ENCODE data around the gene RSPH6A. TPM values are rescaled to one million over a fixed set of nuclear protein-coding genes. Genes with fewer than 3 reads are reported as not detected.
"Not testable (repeated sequence)": the region's sequence is repeated elsewhere in the genome, so short reads cannot be mapped to it uniquely, and the experiment has no call there.

The RSPH6A gene
- total RNA-seq, 2 donors from 2014 or later, result 0.50 to 5.2 TPM

DNA sequence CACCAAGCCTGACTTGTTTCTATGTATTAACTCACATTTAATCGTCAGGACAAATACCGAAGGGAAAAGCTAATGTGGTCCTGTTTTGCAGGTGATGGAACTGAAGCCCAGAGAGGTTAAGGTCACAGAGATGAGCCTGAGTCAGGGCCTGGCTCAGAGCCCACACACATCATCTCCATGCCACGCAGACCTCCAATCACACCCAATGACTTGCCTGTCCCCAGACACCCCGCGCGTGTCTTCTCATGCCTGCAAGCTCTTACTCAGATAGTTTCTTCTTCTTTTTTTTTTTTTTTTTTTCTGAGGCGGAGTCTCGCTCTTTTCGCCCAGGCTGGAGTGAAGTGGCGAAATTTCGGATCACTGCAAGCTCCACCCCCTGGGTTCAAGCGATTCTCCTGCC lies 62.5 kb downstream of the RSPH6A start:
- TF ChIP-seq POLR2AphosphoS5 (IDR thresholded peaks at IDR 0.05), result no peak
- no peaks in the 10 kb centered on the region for H3K27me3 ChIP-seq (replicated peaks; ENCODE audit: insufficient read depth)
- H3K4me1 ChIP-seq (replicated peaks), result no peaks in the 10 kb centered on the region
- H3K4me3 ChIP-seq, result no peak overlapping the region
- no peak for DNase-seq (ENCODE audit: low spot score)
- 93% methylated on average over 12 of the region's 12 CpGs for WGBS
- no peaks in the 10 kb centered on the region for H3K9me3 ChIP-seq
- no peak overlapping the region for H3K27ac ChIP-seq
- H3K36me3 ChIP-seq, result no peaks in the 10 kb centered on the region
- intact Hi-C loops (cut with DNase I), result no loop called here

DNA sequence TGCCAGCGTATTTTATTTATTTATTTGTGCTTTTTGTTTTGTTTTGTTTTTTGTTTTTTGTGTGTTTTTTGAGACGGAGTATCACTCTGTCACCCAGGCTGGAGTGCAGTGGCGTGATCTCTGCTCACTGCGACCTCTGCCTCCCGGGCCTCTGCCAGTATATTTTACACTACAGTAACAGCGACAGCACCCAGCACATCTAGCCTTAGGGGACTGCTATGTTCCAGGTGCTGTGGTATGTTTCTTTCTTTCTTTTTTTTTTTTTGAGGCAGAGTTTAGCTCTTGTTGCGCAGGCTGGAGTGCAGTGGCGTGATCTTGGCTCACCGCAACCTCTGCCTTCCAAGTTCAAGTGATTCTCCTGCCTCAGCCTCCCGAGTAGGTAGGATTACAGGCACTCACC lies 63.6 kb downstream of the RSPH6A start:
- H3K36me3 ChIP-seq; H3K4me3 ChIP-seq; H3K4me1 ChIP-seq (replicated peaks); intact Hi-C loops (cut with DNase I); DNase-seq (ENCODE audit: low spot score); H3K9me3 ChIP-seq; H3K27ac ChIP-seq; H3K27me3 ChIP-seq (replicated peaks; ENCODE audit: insufficient read depth): not testable (repeated sequence)
- 87% methylated on average over 10 of the region's 10 CpGs for WGBS

DNA sequence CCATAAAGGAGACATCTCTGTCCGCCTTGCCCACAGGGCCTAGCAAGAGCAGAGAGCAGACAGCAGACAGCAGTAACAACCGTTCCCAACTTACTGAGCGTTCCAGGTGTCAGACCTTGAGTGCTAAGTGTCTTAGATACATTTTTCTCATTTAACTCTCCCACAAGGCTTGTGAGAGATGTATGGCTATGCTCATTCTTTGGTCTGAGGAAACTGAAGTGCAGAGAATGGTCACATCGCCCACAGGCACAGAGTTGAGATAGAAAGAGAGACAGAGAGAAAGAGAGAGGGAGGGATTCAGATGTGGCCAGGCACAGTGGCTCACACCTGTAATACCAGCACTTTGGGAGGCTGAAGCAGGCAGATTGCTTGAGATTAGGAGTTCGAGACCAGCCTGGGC lies 67.6 kb downstream of the RSPH6A start:
- intact Hi-C loops (cut with DNase I), result no loop called here
- 68% methylated on average over 5 of the region's 5 CpGs for WGBS

DNA sequence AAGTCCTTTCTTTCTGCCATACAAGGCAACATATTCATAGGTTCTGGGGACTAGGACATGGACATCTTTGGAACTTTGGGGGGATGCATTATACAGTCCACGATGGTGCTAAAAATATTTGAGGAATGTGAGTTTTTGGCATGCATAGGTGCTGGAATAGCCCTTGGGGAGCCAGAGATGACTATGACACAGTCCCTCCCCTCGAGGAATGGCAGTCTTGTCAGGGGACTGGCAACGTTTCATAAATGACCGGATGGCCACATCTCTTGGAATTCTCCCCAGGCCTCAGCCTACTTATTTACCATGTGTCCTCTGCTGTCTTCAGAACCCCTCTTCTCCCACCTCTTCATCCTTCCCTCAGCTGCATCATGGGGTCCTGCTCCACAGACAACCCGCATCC lies 68.2 kb downstream of the RSPH6A start:
- TF ChIP-seq, protein P1, sequence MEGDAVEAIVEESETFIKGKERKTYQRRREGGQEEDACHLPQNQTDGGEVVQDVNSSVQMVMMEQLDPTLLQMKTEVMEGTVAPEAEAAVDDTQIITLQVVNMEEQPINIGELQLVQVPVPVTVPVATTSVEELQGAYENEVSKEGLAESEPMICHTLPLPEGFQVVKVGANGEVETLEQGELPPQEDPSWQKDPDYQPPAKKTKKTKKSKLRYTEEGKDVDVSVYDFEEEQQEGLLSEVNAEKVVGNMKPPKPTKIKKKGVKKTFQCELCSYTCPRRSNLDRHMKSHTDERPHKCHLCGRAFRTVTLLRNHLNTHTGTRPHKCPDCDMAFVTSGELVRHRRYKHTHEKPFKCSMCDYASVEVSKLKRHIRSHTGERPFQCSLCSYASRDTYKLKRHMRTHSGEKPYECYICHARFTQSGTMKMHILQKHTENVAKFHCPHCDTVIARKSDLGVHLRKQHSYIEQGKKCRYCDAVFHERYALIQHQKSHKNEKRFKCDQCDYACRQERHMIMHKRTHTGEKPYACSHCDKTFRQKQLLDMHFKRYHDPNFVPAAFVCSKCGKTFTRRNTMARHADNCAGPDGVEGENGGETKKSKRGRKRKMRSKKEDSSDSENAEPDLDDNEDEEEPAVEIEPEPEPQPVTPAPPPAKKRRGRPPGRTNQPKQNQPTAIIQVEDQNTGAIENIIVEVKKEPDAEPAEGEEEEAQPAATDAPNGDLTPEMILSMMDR (IDR thresholded peaks at IDR 0.05), result no peak
- TF ChIP-seq POLR2AphosphoS5 (IDR thresholded peaks at IDR 0.05), result no peak
- TF ChIP-seq POLR2A (IDR thresholded peaks at IDR 0.05), result no peak
- Histone ChIP-seq H3K36me3 (no peaks in the 10 kb centered on the region), H3K4me3 (no peak overlapping the region), H3K9me3 (no peaks in the 10 kb centered on the region), H3K4me1 (replicated peaks) (no peaks in the 10 kb centered on the region), H3K27ac (no peak overlapping the region), H3K27me3 (replicated peaks; ENCODE audit: insufficient read depth) (no peaks in the 10 kb centered on the region)
- intact Hi-C loops (cut with DNase I), result no loop called here
- no peak for DNase-seq (ENCODE audit: low spot score)
- 75% methylated on average over 5 of the region's 5 CpGs for WGBS

More for the DNA sequence above, 67.6 kb downstream of the RSPH6A start:
- no peaks in the 10 kb centered on the region for H3K4me1 ChIP-seq (replicated peaks)
- TF ChIP-seq POLR2A (IDR thresholded peaks at IDR 0.05) (no peak), POLR2AphosphoS5 (IDR thresholded peaks at IDR 0.05) (no peak)
- TF ChIP-seq, protein P1 (IDR thresholded peaks at IDR 0.05), result no peak
- no peak overlapping the region for H3K27ac ChIP-seq
- no peaks in the 10 kb centered on the region for H3K36me3 ChIP-seq
- H3K4me3 ChIP-seq, result no peak overlapping the region
- no peaks in the 10 kb centered on the region for H3K9me3 ChIP-seq
- no peaks in the 10 kb centered on the region for H3K27me3 ChIP-seq (replicated peaks; ENCODE audit: insufficient read depth)
- no peak for DNase-seq (ENCODE audit: low spot score)

Other genes with a start within 250 kb of the RSPH6A start
- gene OPA3, start 230.5 kb downstream of the RSPH6A start, total RNA-seq, result 10 to 100 TPM in 1 of 2 donors, 1 to 10 TPM in 1; 7.2 to 14.5 TPM
- 1 to 10 TPM in 1 of 2 donors, under 1 TPM in 1; 0.55 to 2.4 TPM for gene GPR4, start 213.1 kb downstream of the RSPH6A start, total RNA-seq
- 10 to 100 TPM; 47.3 to 55.6 TPM for gene EML2, start 175.9 kb downstream of the RSPH6A start, total RNA-seq
- 1 to 10 TPM; 2.6 to 4.9 TPM for gene GIPR, start 147.1 kb downstream of the RSPH6A start, total RNA-seq
- 100 to 1,000 TPM; 132 to 240 TPM for gene SNRPD2, start 123.4 kb downstream of the RSPH6A start, total RNA-seq
- 10 to 100 TPM in 1 of 2 donors, 1 to 10 TPM in 1; 5.2 to 18.4 TPM for gene QPCTL, start 122.6 kb downstream of the RSPH6A start, total RNA-seq
- gene FBXO46, start 84.4 kb downstream of the RSPH6A start, total RNA-seq, result 10 to 100 TPM; 21.8 to 26.7 TPM
- 1 to 10 TPM in 1 of 2 donors, not detected in 1; 1.8 TPM for gene MEIOSIN, start 81.9 kb downstream of the RSPH6A start, total RNA-seq
- gene SIX5, start 46.1 kb downstream of the RSPH6A start, total RNA-seq, result 10 to 100 TPM; 33.7 to 37.5 TPM
- gene DMPK, start 32.8 kb downstream of the RSPH6A start, total RNA-seq, result 10 to 100 TPM; 52.8 to 88.2 TPM
- 10 to 100 TPM; 35.5 to 96.7 TPM for gene DMWD, start 22.5 kb downstream of the RSPH6A start, total RNA-seq
- gene SYMPK, start 47.8 kb upstream of the RSPH6A start, total RNA-seq, result 100 to 1,000 TPM in 1 of 2 donors, 10 to 100 TPM in 1; 76.4 to 104 TPM
- gene FOXA3, start 49.0 kb upstream of the RSPH6A start, total RNA-seq, result 1 to 10 TPM in 1 of 2 donors, under 1 TPM in 1; 0.09 to 1.1 TPM
- gene IRF2BP1, start 70.8 kb upstream of the RSPH6A start, total RNA-seq, result 10 to 100 TPM; 55.5 to 63.0 TPM
- gene MYPOP, start 87.3 kb upstream of the RSPH6A start, total RNA-seq, result 1 to 10 TPM; 8.7 to 9.1 TPM
- 1 to 10 TPM in 1 of 2 donors, not detected in 1; 4.1 TPM for gene NANOS2, start 99.5 kb upstream of the RSPH6A start, total RNA-seq
- gene NOVA2, start 158.6 kb upstream of the RSPH6A start, total RNA-seq, result 1 to 10 TPM in 1 of 2 donors, under 1 TPM in 1; 0.87 to 3.1 TPM
- 10 to 100 TPM; 22.9 to 23.7 TPM for gene CCDC61, start 180.2 kb upstream of the RSPH6A start, total RNA-seq
- not detected for gene PGLYRP1, start 207.7 kb upstream of the RSPH6A start, total RNA-seq
- gene IGFL4, start 225.7 kb upstream of the RSPH6A start, total RNA-seq, result not detected

Measured in prostate gland (tissue), 2 donors.